Activated CD4-positive, CD25-positive, alpha-beta regulatory T cell (primary cell): ENCODE data around the gene ANKRD29.
"Not testable (repeated sequence)": the region's sequence is repeated elsewhere in the genome, so short reads cannot be mapped to it uniquely, and the experiment has no call there.

Source experiments
- DNase-seq, 4 experiments: peaks; one replicate each; lab custom pipeline; 2025; lab: John Stamatoyannopoulos, UW

Gene ANKRD29

GRCh38 chr18:23557511-23557910, 105.2 kb downstream of the ANKRD29 start:
- DNase-seq: not testable (repeated sequence)

DNA sequence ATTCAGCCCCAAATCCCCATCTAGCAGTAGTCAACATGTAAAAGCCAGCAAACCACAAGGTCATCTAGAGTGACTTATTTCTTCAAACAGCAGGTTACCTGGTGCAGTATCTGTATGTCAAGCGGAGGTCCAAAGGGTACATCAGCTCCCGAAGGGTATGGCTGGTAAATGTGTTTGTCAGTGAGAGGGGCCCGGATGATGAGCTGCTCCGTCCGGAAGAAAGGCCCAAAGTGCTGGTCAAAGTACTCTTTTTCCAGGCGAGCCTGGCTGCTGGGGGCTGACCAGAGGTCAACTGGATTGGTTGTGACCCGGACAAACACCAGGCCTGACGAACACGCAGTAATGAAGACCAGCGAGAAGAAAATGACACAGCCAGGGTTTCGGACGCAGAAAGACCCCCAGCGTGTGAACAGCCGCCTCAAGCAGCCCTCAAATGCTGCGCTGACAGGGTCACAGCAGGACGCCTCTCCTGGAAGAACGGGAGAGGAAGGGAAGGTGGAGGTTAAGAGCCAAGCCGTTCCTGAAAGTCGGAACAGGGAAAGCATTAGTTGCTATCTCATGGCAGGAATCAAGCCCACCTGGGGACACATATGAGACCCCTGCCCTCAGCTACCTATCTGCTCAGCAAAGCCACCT, 106.4 kb downstream of the ANKRD29 start:
- DNase-seq: no peak

- DNase-seq: no peak
Measured at GRCh38 chr18:23553887-23554286, 108.8 kb downstream of the ANKRD29 start.

- DNase-seq: no peak
Measured at GRCh38 chr18:23552505-23552904, 110.2 kb downstream of the ANKRD29 start.

DNA sequence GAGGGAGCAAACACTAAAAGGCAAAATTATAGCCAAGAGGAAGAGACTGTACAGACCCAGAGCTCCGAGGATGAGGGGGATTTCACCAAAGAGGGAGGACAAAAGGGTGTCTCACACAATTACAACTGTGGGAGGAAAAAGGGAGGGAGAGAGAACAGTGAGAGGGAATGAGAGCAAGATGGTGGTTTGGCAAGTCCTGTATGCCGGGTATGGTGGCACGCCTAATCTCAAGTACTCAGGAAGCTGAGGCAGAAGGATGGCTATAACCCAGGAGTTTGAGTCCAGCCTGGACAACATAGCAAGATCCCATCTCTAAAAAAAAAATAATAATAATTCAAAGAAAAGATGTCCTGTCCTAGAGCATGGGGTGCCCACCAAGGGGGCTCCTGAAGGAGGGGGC, 110.7 kb downstream of the ANKRD29 start:
- no peak for DNase-seq

DNA sequence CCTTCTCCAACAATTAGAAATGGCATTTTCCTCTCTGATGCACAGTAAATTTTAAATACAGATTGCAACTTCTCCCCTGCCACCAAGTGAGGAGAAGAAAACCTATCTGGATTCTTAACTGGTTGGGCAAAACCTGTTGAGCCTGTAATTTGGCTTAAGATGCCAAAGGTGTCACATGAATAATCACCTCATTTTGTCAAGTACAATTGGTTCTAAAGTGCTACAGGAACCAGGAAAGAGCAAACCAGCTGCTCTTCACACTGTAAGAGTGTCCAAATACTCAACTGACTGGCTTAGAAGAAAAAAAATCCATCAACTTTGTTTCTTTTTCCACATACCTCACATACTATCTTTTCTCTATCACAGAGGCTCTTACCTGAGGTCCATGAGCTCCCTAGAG, 111.8 kb downstream of the ANKRD29 start:
- DNase-seq: no peak
